ENCODE measurements around the gene ARHGAP42.
"Not testable (repeated sequence)": the region's sequence is repeated elsewhere in the genome, so short reads cannot be mapped to it uniquely, and the experiment has no call there.

Gene ARHGAP42, protein sequence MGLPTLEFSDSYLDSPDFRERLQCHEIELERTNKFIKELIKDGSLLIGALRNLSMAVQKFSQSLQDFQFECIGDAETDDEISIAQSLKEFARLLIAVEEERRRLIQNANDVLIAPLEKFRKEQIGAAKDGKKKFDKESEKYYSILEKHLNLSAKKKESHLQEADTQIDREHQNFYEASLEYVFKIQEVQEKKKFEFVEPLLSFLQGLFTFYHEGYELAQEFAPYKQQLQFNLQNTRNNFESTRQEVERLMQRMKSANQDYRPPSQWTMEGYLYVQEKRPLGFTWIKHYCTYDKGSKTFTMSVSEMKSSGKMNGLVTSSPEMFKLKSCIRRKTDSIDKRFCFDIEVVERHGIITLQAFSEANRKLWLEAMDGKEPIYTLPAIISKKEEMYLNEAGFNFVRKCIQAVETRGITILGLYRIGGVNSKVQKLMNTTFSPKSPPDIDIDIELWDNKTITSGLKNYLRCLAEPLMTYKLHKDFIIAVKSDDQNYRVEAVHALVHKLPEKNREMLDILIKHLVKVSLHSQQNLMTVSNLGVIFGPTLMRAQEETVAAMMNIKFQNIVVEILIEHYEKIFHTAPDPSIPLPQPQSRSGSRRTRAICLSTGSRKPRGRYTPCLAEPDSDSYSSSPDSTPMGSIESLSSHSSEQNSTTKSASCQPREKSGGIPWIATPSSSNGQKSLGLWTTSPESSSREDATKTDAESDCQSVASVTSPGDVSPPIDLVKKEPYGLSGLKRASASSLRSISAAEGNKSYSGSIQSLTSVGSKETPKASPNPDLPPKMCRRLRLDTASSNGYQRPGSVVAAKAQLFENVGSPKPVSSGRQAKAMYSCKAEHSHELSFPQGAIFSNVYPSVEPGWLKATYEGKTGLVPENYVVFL

DNA sequence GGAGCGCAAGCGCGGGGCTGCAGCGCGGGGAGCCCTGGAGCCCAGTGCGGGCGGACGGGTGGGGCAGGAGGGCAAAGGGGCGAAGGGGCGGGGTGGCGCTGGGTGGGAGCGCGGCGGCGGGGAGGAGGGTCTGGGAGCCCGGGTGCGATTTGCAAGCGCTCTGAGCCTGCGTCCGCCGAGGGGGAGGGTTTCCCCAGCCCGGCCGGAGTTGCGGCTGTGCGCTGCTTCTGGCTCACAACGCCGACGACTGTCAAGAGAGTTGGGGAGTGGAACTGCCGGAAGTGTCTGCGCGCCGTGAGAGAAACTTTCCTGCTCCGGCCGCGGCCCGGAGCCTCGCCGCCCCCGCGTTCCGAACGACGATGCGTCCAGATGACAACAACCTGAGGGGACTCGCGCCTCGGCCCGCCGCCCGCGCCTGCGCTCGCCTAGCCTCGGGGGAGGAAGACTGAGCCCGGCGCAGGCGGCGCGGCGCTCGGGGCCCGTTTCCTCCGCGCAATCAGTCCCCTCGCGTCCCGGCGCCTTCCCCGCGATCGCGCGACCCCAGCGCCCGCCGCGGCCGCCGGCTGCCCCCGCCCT is at the start of gene ARHGAP42:
Gene ARHGAP42 (plus strand): TSS at position 235 of the 576 bp plus-strand sequence. CDS start 391 bp downstream, outside the sequence.
- no peak for DNase-seq

DNA sequence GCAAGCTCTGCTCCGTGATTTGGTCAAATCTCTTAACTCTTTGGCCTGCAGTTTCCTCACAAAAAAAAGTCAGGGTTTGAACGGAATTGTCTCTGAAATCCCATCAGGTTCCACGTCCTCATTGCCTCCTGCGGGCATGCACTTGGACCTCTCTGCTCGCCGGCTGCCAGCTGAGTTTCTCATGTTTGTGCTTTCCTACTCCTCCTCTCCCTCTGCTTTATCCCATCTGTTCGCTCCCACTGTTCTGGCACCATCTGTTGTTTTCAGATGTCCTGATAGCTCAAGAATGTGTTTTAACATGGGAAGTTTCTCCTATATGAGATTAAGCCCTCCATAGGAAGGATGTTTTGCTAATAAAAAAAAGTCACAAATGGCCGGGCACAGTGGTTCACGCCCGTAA is 49.4 kb upstream of the ARHGAP42 start:
- DNase-seq: no peak

DNA sequence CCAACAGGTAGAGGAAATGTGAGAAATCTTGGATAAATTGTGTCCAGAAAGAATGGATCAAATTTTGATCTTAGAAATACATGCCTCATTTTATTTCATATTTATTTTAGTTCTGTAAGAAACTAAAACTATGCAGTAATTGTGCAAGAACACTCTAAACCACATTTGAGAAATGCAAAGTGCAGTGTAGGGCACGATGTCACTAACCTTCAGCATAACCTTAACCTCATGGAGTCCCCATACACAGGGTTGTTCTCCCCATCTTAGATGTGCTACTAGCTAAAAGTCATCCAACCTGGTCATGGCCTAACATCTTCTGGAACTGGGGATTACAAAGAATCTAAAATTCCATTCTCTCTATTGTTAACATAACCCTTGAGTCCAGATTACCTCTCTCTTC is 48.4 kb upstream of the ARHGAP42 start:
- no peak for DNase-seq

DNA sequence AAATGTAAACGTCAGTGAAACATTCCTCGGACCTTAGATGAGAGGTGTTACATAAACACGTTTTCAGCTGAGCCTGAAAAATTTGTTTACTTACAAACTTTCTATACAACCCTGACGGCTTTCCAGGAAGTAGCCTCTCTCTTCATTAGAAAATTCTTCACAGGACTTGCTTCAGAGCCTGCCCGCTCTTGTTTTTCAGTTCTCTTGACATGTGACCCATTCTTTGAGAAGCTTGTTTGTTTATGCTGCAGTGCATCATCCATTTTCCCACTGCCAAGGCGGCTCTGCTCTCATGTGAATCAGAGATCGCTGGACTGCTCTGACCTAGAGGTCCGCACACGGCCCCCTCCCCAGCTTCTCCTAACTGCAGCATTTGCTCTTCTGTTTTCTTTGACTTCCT is 47.9 kb upstream of the ARHGAP42 start:
- no peak for DNase-seq

DNA sequence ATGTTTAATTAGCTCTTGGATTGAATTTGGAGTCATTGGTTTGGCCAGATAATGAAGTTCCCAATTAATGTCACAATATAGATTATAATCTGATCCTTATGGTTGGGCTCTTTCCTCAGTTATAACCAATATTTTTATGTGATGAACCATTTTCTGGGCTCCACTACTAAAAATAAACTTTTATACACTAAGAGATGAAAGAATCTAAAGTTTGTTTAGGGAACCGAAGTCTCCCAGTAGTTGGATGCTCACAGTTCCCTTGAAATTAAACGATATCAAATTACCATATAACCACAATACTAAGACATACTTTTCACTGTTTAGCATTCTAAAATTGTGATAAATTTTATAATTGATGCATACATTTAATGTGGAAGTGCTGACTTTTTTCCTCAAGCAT is 47.0 kb upstream of the ARHGAP42 start:
- DNase-seq: no peak

DNA sequence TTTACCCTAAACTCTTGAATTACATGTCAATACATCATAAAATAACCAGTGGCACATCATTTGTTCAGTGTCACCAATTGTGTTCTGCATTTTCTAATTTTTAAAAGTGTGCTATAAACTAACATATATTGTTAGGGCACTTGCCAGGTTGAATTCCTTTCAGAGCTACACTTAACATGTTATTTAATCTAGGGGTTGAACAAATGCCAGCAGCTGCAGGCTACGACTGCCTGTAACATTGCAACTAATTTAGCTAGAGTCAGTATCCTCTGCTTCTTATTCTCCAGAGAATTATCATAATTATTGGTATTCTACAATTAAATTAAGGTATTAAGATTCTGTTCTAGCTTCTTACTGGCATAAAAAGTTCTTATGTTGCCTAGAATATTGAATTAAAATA is 46.4 kb upstream of the ARHGAP42 start:
- no peak for DNase-seq

DNA sequence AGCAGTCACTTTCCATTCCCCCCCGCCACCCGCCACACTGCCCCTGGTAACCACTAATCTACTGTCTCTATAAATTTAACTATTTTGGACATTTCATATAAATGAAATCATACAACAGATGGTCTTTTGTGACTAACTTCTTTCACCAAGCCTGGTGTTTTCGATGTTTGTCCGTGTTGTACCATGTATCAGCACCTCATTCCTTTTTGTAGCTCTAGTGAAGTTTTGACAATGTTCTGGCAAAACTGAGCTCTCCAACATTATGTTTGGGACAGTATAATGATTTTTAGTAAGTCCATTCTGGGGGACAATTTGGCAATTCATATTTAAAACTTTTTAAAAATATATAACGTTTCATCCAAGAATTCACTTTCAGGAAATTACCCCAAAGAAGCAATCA is 45.6 kb upstream of the ARHGAP42 start:
- DNase-seq: no peak

DNA sequence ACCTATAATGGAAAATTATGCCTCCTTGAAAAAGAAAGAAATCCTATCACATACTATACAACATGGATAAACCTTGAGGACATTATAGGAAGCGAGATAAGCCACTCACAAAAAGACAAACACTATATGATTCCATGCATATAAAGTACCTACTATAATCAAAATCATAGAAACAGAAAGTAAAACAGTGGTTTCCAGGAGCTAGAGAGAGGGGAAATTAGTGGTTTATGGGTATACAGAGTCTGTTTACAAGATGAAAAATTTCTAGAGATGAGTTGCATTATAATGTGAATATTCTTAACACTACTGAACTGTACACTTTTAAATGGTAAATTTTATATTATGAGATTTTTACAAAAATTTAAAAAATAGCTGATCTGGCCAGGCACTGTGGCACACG is 40.5 kb upstream of the ARHGAP42 start:
- DNase-seq: no peak

DNA sequence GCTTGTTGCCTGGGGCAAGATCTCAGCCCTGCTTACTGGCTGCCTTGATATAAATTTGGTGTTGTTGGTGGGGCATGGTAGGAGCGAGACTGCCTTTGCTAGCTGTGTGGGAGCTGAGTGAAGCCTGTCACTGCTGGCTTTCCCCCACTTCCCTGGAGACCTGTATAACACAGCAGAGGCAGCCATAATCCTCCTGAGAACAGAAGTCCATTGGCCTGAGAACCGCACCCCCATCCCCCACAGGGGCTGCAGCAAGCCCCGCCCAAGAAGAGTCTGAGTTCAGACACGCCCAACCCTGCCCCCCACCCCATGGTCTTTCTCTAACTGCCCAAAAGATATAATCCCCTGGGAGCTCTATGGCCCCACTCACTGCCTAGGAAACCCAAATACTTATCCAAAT is 39.2 kb upstream of the ARHGAP42 start:
- no peak for DNase-seq

DNA sequence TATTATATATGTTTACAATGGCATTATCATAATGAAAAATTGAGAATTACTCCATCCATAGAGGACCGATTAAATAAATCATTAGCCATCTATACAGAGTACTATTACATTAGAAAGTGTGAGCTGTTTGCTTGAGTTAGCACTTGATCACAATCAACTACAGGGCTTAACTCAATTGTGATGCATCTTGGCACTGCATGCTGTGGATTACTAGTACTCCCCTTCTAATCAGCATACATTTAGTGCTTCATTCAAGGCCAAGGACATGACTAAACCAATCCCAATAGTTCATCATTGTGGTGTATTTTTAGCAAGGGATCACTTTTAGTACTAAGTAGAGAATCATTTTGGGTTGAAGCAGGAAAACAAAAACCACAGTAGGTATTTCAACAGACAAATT is 23.5 kb upstream of the ARHGAP42 start:
- DNase-seq: no peak

DNA sequence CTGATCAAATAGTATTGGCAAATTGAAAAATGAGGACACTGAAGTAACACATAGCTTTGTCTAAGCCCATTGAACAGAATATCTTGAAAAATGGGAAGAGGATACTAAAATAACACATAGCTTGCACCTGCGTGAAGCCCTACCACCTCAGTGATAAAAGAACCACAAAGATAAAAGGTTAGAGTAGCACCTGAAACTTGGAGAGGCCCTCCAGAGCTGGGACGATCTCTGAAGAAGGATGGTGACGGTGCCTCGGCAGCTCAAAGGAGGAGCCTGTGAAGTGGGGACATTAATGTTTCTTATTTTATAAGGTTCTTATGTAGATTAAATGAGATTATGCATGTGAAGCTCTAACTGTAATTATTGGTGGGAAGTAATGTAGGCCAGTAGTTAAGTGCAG is 23.1 kb upstream of the ARHGAP42 start:
- no peak for DNase-seq

DNA sequence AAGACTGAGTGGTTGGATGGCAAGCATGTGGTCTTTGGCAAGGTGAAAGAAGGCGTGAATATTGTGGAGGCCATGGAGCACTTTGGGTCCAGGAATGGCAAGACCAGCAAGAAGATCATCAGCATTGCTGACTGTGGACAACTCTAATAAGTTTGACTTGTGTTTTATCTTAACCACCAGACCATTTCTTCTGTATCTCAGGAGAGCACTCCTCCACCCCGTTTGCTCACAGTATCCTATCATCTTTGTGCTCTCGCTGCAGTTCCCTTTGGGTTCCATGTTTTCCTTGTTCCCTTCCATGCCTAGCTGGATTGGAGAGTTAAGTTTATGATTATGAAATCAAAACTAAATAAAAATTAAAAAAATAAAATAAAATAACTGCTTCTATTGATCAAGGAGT is 20.3 kb upstream of the ARHGAP42 start:
- DNase-seq: not testable (repeated sequence)

DNA sequence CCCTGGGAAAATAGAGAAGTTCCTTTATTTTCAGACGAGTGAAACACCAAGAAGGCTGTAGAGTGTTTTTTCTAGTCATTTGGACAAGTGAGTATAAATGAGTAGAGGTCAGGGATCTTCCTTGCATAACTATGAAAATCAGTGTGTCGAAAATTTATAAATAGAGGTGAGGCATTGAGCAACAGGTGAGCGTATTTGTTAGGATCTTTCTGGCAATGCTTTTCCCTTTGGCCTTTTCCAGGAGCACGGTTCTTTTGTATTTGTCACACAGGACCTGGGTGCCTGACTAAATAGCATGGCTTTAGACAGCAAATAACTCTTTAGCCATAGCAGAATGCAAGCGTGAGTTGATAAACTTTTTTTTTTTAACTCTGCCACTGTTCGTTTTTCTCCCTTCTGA is 19.6 kb upstream of the ARHGAP42 start:
- DNase-seq: no peak

DNA sequence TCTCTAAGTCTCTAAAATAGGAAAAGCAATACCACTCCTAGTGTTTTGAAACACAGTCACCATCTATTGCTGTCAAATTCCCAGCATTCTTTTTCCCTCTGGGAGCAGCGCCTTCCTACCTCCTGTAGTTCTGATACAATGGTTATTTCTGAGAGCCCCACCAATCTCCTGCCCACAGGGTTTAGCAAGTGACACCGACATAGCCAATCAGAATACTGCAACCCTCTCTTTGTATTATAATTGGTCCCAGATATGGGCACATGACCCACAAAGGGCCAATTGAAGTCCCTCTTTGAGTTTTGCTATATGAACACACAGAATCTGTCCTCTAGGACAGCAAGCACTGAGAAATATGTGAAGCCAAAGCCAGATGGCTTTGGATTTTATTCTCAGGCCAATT is 16.9 kb upstream of the ARHGAP42 start:
- no peak for DNase-seq

DNA sequence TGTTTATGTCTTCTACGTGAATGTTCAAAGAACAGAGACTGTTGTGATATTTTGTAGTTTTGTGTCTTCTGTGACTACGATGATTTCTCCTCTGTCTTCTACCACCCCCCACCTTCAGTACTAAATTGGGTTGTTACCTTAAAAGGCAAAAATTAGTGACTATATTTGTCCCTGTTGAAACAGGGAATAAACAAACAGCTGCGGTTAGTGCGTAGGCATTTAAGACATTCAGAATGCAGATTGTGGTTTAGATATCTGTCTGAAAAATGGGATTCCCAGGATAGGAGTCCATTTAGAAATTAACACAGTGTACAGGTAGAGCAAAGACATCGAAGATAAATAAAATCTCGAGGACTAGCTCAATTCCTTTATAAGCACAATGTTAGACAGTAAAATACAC is 15.6 kb upstream of the ARHGAP42 start:
- no peak for DNase-seq

DNA sequence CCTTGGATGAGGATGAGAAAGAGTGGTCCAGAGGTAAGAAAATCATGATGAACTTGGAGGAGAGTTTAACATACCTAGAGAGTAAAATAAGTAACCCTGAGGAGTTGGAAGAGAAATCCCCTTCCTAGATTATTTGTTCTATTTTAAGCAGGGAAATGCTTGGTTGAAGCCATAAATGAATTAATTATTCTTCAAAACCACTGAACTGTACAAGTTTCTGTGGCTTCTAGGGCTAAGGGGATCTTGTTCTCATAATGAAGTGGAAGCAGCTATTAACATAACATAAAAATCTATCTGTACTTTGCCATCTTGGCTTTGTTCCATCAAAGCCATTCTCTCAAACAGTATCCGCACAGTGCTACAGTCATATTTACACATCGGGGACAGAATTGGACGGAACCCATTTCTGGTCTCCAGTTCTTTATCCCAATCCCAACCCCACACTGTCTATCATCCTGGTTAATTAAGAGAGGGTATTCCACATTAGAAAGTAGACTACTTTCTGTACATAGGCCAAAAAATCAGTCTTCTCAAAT is 14.5 kb upstream of the ARHGAP42 start:
- no peak for DNase-seq

DNA sequence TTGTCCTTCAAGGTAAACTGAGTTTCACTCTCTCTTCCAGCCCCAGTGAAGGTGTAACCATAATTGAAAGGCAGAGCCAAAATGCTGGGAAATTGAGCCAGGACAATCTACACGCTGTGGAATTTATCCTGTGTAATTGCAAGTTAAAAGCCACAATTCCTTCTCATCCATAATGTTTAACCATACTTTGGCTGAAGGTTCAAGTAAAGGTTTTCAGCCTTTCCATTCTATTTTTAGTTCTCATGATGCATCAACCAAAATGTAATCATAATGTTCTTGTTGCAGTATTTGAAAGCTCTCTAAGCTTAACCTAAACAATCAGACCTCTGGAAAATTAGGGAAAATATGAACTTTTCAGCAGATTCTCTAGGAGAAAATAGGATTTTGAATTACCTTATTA is 14.0 kb upstream of the ARHGAP42 start:
- no peak for DNase-seq

DNA sequence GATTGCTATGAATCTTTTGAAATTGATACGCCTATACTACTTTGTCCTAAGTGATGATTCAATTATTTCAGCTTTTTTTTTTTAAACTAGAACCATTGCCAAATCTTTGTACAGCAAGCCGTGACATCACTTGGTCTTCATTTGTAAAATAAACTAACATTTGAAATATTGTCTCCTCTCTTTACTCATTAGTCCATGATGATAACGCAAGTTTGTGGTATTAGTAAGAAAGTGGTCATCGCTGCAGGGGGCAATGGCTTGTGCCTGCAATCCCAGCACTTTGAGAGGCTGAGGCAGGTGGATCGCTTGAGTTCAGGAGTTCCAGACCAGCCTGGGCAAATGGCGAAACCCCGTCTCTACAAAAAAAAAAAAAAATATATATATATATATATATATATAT is 12.9 kb upstream of the ARHGAP42 start:
- no peak for DNase-seq

DNA sequence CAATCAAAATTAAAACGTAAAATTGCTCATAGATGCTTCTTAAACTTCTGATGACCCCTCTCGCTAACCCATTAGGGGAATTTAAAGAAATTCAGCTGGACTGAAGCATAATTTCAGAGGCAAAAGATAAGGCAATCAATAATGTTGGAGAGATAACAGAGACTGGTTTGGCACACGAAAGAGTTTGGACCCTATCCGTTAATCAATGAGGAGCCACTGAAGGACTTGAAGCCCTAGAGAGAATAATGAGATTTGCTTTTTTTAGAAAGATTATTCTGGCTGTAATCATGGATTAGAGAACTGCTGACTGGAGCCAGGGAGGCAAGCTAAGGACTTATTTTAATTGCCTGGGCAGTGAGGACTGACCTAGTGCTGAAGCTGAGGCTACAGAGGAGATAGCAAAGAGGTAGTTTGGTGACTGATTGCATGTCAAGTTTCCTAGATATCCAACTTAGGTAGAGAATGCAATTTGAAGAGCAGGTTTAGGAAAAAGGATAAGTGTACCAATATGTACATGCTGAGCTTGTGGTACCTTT is 11.9 kb upstream of the ARHGAP42 start:
- DNase-seq: no peak

DNA sequence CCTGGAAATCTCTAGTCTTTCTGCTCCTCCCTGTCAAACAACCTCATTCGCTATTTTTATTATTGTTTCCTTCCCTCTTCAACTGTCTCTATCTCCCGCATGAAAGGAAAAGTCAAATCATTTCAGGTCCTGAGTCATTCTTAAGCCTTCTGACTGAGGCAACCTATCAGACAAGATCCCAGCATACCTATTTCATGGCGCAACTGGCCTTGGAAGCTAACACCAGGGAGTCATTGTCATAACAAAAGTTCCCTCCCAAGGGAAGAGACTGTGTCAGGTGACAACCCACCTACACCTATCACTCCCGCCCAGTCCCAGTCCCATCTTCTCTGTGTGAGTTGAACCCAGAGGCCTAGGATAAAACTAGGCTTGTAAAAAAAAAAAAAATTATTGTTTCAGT is 10.2 kb upstream of the ARHGAP42 start:
- DNase-seq: no peak

DNA sequence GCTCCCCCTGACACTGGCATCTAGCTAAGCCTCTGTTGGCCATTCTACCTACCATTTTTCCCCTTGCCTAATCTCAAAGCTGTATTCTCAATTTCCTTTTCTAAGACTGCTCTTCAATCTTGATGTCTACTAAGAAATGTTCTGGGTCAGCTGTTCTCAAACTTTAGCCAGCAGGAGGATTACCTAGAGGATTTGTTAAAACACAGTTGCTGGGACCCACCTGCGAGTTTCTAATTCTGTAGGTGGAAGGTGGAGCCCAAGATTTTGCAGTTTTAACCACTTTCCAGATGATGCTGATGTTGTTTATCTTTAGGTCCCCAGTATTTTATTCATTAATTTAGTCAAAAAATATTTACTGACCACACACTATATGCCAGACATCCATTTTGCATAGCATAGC is 9.3 kb upstream of the ARHGAP42 start:
- no peak for DNase-seq

DNA sequence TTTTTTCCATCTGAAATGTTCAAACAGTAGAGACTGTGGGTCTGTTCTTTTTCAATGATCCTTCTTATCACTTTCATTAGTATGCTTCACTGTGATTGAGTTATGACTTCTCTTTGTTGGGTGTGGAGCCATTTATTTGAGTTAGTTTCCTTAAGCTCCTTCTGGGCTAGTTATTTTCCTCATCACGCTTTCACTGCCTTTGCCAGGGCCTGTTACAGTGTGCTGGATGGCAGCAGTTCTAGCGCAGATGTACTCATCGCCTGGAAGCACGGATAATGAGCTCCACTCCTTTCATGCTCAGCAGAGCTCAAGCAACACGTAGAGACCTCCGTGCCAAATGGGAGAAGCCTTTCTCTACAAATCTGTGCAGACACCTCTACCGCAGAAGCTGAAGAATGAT is 7.0 kb upstream of the ARHGAP42 start:
- DNase-seq: no peak

DNA sequence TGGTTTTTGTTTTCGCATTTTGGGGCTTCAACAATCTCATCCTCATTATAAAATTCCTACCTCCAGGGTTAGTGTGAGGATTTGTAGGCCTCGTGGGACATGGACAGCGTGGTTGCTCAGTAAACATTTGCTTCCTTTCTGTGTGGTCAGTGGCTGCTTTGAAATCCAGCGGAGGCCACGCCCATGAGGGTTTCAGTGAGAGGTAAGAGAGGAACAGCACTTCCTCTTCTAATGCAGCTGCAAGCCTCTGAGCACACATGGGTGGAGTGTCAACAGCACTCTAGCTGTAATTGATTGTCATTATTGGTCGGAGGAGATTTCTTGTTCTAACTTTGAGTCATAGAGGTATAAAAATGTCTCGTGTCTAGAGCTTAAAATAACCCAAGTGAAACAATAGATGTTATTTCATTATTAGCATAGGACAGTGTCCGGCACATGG is 6.0 kb upstream of the ARHGAP42 start:
- DNase-seq: peak; percentile 53 to 62

Data from AML-193 (cell line).